H1 (cell line): ENCODE data around the gene HEPHL1. TPM values are rescaled to one million over a fixed set of nuclear protein-coding genes. Genes with fewer than 3 reads are reported as not detected.

ENCODE experiments used
- CTCF ChIA-PET: fragments of 300-600 bp; sonication (Branson Sonifier 250); formaldehyde crosslinking; loops from one replicate; lab custom pipeline; 2021; ENCODE audit not compliant: partially characterized antibody; lab: Charles Lee
- POLR2A ChIA-PET: fragments of 300-600 bp; sonication (Branson Sonifier 250); formaldehyde crosslinking; loops from one replicate; lab custom pipeline; 2021; ENCODE audit warnings: inconsistent platforms; ENCODE audit not compliant: partially characterized antibody; lab: Charles Lee
- DNase-seq, 2 experiments: peaks; one replicate each; pipeline versions ENCODE4 v3.0.0 to v3.0.0-alpha.2; 2010 to 2022; ENCODE audit warnings: low spot score in 2 of 2, low read depth in 1 of 2, mixed read lengths in 1 of 2
- FAIRE-seq: peaks from 2 replicates; lab custom pipeline; 2011; peaks lifted over from hg19 to GRCh38; lab: Jason Lieb, UNC
- H2AFZ ChIP-seq: 2 replicates; pipeline ENCODE4 v1.8.1; 2012; ENCODE audit warnings: low read length, inconsistent platforms
- H2AK5ac ChIP-seq: 2 replicates; pipeline ENCODE4 v1.6.1; 2013; ENCODE audit warnings: low read depth, low read length
- H2BK120ac ChIP-seq: replicated peaks from 2 replicates; pipeline ENCODE3; 2013; ENCODE audit warnings: low read depth, low read length, inconsistent platforms
- H2BK12ac ChIP-seq: 2 replicates; pipeline ENCODE4 v1.6.1; 2013; ENCODE audit warnings: low read depth, low read length
- H2BK15ac ChIP-seq: 2 replicates; pipeline ENCODE4 v1.6.1; 2013; ENCODE audit warnings: low read length
- H2BK20ac ChIP-seq: 2 replicates; pipeline ENCODE4 v1.6.1; 2013; ENCODE audit warnings: low read length
- H2BK5ac ChIP-seq: 2 replicates; pipeline ENCODE4 v1.6.1; 2013; ENCODE audit warnings: low read depth, low read length
- H3K14ac ChIP-seq: 2 replicates; pipeline ENCODE4 v1.6.1; 2013; ENCODE audit warnings: inconsistent platforms; ENCODE audit not compliant: insufficient read length
- H3K18ac ChIP-seq: 2 replicates; pipeline ENCODE4 v1.6.1; 2013; ENCODE audit warnings: low read length; ENCODE audit errors: extremely low read depth
- H3K23ac ChIP-seq: 2 replicates; pipeline ENCODE4 v1.6.1; 2013; ENCODE audit warnings: inconsistent platforms; ENCODE audit not compliant: insufficient read length
- H3K23me2 ChIP-seq: 2 replicates; pipeline ENCODE4 v1.6.1; 2013; ENCODE audit warnings: low read depth, low read length
- H3K27ac ChIP-seq: 2 replicates; pipeline ENCODE4 v1.6.1; 2011; ENCODE audit warnings: low read depth, low read length, inconsistent platforms
- H3K27me3 ChIP-seq, 4 experiments: replicated peaks in 1 of 4; 1 replicate in 1 of 4; 2 replicates in 3 of 4; pipeline versions ENCODE4 v1.6.1 to v1.8.1; 2011 to 2013; ENCODE audit warnings: low read length in 3 of 4, mild to moderate bottlenecking in 3 of 4, inconsistent platforms in 2 of 4, mixed read lengths in 2 of 4, moderate library complexity in 1 of 4; ENCODE audit not compliant: control insufficient read depth in 3 of 4, insufficient read depth in 3 of 4; ENCODE audit errors: extremely low read depth in 1 of 4
- H3K36me3 ChIP-seq, 4 experiments: 2 replicates each; pipeline versions ENCODE4 v1.6.1 to v1.8.1; 2011 to 2013; ENCODE audit warnings: mild to moderate bottlenecking in 4 of 4, low read length in 3 of 4, moderate library complexity in 2 of 4, control low read depth in 1 of 4, inconsistent platforms in 1 of 4; ENCODE audit not compliant: insufficient read depth in 4 of 4, control insufficient read depth in 2 of 4
- H3K4ac ChIP-seq: replicated peaks from 2 replicates; pipeline ENCODE3; 2013; ENCODE audit warnings: low read length, low read depth, mixed read lengths, inconsistent platforms; ENCODE audit not compliant: insufficient read length
- H3K4me1 ChIP-seq, 4 experiments: replicated peaks in 1 of 4; 1 replicate in 1 of 4; 2 replicates in 3 of 4; pipeline versions ENCODE4 v1.6.1 to v1.8.1; 2011 to 2013; ENCODE audit warnings: low read length in 3 of 4, inconsistent platforms in 2 of 4, mixed read lengths in 1 of 4; ENCODE audit not compliant: insufficient read depth in 4 of 4, control insufficient read depth in 3 of 4
- H3K4me2 ChIP-seq, 2 experiments: 2 replicates each; pipeline versions ENCODE4 v1.6.1 to v1.8.1; 2011 to 2013; ENCODE audit warnings: low read depth in 2 of 2, low read length in 2 of 2, control low read depth in 1 of 2, inconsistent platforms in 1 of 2, mild to moderate bottlenecking in 1 of 2; ENCODE audit not compliant: insufficient read depth in 1 of 2
- H3K4me3 ChIP-seq, 4 experiments: fragments of 200-600, 300-600 bp in 1 of 4; sonication (generic), shearing (Covaris generic), sonication (Bioruptor Twin) in 1 of 4; 2 replicates each; pipeline versions ENCODE4 v1.5.1 to v1.8.1; 2011 to 2016; ENCODE audit warnings: low read length in 4 of 4, low read depth in 3 of 4, control low read depth in 2 of 4, inconsistent platforms in 2 of 4, mild to moderate bottlenecking in 2 of 4, mixed read lengths in 1 of 4, moderate library complexity in 1 of 4; ENCODE audit not compliant: insufficient read depth in 2 of 4; ENCODE audit errors: extremely low read depth in 1 of 4
- H3K56ac ChIP-seq: replicated peaks from 2 replicates; pipeline ENCODE3; 2013; ENCODE audit warnings: low read depth, mild to moderate bottlenecking, mixed read lengths, low read length, inconsistent platforms; ENCODE audit not compliant: insufficient read length
- H3K79me1 ChIP-seq: 2 replicates; pipeline ENCODE4 v1.6.1; 2013; ENCODE audit warnings: low read depth, low read length, control low read depth
- H3K79me2 ChIP-seq, 2 experiments: 2 replicates each; pipeline versions ENCODE4 v1.6.1 to v1.8.1; 2012 to 2013; ENCODE audit warnings: low read length in 2 of 2, mild to moderate bottlenecking in 2 of 2, inconsistent platforms in 1 of 2; ENCODE audit not compliant: insufficient read depth in 2 of 2, control insufficient read depth in 1 of 2
- H3K9ac ChIP-seq, 4 experiments: replicated peaks in 1 of 4; 1 replicate in 1 of 4; 2 replicates in 3 of 4; pipeline versions ENCODE4 v1.6.1 to v1.8.1; 2011 to 2013; ENCODE audit warnings: low read depth in 3 of 4, low read length in 3 of 4, control low read depth in 2 of 4, mild to moderate bottlenecking in 2 of 4, moderate library complexity in 2 of 4, inconsistent platforms in 1 of 4; ENCODE audit errors: extremely low read depth in 1 of 4
- H3K9me3 ChIP-seq, 2 experiments: 2 replicates each; pipeline versions ENCODE4 v1.6.1 to v1.8.1; 2012 to 2013; ENCODE audit warnings: mild to moderate bottlenecking in 2 of 2, moderate library complexity in 2 of 2, control low read depth in 1 of 2, inconsistent platforms in 1 of 2, low read depth in 1 of 2, low read length in 1 of 2, mixed read lengths in 1 of 2; ENCODE audit not compliant: insufficient read depth in 2 of 2
- H4K20me1 ChIP-seq, 2 experiments: replicated peaks in 1 of 2; 2 replicates each; pipeline versions ENCODE3 to v1.8.1; 2011 to 2013; ENCODE audit warnings: inconsistent platforms in 2 of 2, low read length in 2 of 2, mild to moderate bottlenecking in 1 of 2; ENCODE audit not compliant: insufficient read depth in 2 of 2, control insufficient read depth in 1 of 2
- H4K5ac ChIP-seq: 2 replicates; pipeline ENCODE4 v1.6.1; 2013; ENCODE audit warnings: low read length, low read depth, mixed read lengths, inconsistent platforms; ENCODE audit not compliant: insufficient read length
- H4K8ac ChIP-seq: 2 replicates; pipeline ENCODE4 v1.8.0; 2013; ENCODE audit warnings: mild to moderate bottlenecking, moderate library complexity, low read length, inconsistent platforms; ENCODE audit not compliant: insufficient read depth; ENCODE audit errors: extremely low read depth
- H4K91ac ChIP-seq: replicated peaks from 2 replicates; pipeline ENCODE3; 2013; ENCODE audit warnings: low read length, mixed read lengths, inconsistent platforms; ENCODE audit not compliant: insufficient read length
- BCL11A ChIP-seq, 2 experiments: IDR thresholded peaks; one replicate each; pipeline ENCODE4 v1.6.1; 2011; ENCODE audit warnings: low read depth in 2 of 2, low read length in 2 of 2, mild to moderate bottlenecking in 2 of 2
- BRCA1 ChIP-seq: IDR thresholded peaks from 2 replicates; pipeline ENCODE4 v1.6.1; 2012; ENCODE audit warnings: low read depth, low read length, improper control_type of control experiment
- CBX5 ChIP-seq: fragments of 300-800, 300-1000 bp; sonication (generic); IDR thresholded peaks from 2 replicates; pipeline ENCODE4 v1.7.1; 2016; ENCODE audit warnings: antibody characterized with exemption, low read length, low read depth
- CTCF ChIP-seq, 3 experiments: IDR thresholded peaks; 1 replicate in 2 of 3; 2 replicates in 1 of 3; pipeline versions ENCODE4 v1.5.1 to v1.6.1; 2011; ENCODE audit warnings: low read length in 3 of 3, mild to moderate bottlenecking in 3 of 3, inconsistent platforms in 2 of 3, low read depth in 1 of 3, moderate library complexity in 1 of 3; ENCODE audit not compliant: insufficient read depth in 1 of 3; ENCODE audit errors: control extremely low read depth in 1 of 3
- EGR1 ChIP-seq: IDR thresholded peaks from 2 replicates; pipeline ENCODE4 v1.6.1; 2011; ENCODE audit warnings: low read depth, low read length, borderline replicate concordance
- GTF2F1 ChIP-seq: IDR thresholded peaks from 2 replicates; pipeline ENCODE4 v1.6.1; 2012; ENCODE audit warnings: low read depth, low read length, improper control_type of control experiment, borderline replicate concordance
- JUN ChIP-seq: IDR thresholded peaks from 2 replicates; pipeline ENCODE4 v1.6.1; 2011; ENCODE audit warnings: low read depth, mild to moderate bottlenecking, improper control_type of control experiment, low read length
- KDM4A ChIP-seq: IDR thresholded peaks from one replicate; pipeline ENCODE4 v1.7.1; 2012; ENCODE audit warnings: low read depth, mild to moderate bottlenecking, moderate library complexity, low read length, inconsistent platforms; ENCODE audit not compliant: severe bottlenecking
- NANOG ChIP-seq: IDR thresholded peaks from 2 replicates; pipeline ENCODE4 v1.6.1; 2011; ENCODE audit warnings: low read length, low read depth, mild to moderate bottlenecking, inconsistent platforms; ENCODE audit not compliant: insufficient read depth, poor library complexity, severe bottlenecking
- SUZ12 ChIP-seq: fragments of 200-600 bp; sonication (generic); IDR thresholded peaks from 2 replicates; pipeline ENCODE4 v1.6.1; 2012; ENCODE audit warnings: mild to moderate bottlenecking, inconsistent platforms, low read length, moderate library complexity, mixed read lengths
- polyA plus RNA-seq, 7 experiments: library from polyadenylated mRNA; depleted of rRNA in 3 of 7; stranded (reverse) in 5 of 7; unstranded in 2 of 7; fragments of >200 nt in 5 of 7; fragments of 200-250 nt in 2 of 7; gene quantifications; 1 replicate in 5 of 7; 2 replicates in 1 of 7; 4 replicates in 1 of 7; pipeline versions ENCODE4 v1.2.1 to v1.2.3, GENCODE V29; 2011 to 2013; ENCODE audit warnings: missing spikeins in 2 of 7, mixed read lengths in 2 of 7
- total RNA-seq: library from RNA; stranded (reverse); fragmentation: NEBNext Ultra II Directional; extraction: Animal tissue kit (Norgen Biotek cat#: 25700); gene quantifications from 2 replicates; pipeline ENCODE4 v1.2.1, GENCODE V29; 2021

HEPHL1 gene
- total and polyA plus RNA-seq, 2 of the 8 experiments (the other 6 are each of a cell fraction or from before 2014, with no cell fraction given), result 0.09 to 0.11 TPM

- Histone ChIP-seq H2BK15ac (peak overlapping the region; percentile 90; the same call in 1 of the 2 replicates), H4K5ac (no peak overlapping the region)
- TF ChIP-seq KDM4A (no peak), EGR1 (no peak), BCL11A (IDR thresholded peaks at IDR 0.05; ENCODE audit: low read depth in 2 of 2, low read length in 2 of 2) (no peak), BRCA1 (no peak), CTCF (IDR thresholded peaks at IDR 0.05; ENCODE audit: control extremely low read depth in 1 of 3, insufficient read depth in 1 of 3, low read depth in 1 of 3, low read length in 3 of 3) (no peak), CBX5 (no peak), GTF2F1 (no peak), JUN (no peak), NANOG (no peak), SUZ12 (no peak)
Measured at GRCh38 chr11:94127638-94128037, 106.5 kb downstream of the HEPHL1 start.

More at GRCh38 chr11:94127638-94128037, 106.5 kb downstream of the HEPHL1 start:
- Histone ChIP-seq H2BK20ac (0 out of 2 replicates have a peak overlapping the region, but pooled peaks have one; percentile 21), H3K56ac (no peak overlapping the region), H3K18ac (no peak overlapping the region), H3K27ac (no peak overlapping the region), H3K36me3 (0 out of 8 replicates have a peak, but pooled peaks cover 0 to 4% (median 0%) of the 10 kb centered on the region in 4 experiments), H3K4me2 (peak overlapping the region; percentile 96 to 97), H2AFZ (no peak overlapping the region), H3K14ac (no peak overlapping the region), H2BK5ac (peak overlapping the region; percentile 96; the same call in 1 of the 2 replicates), H3K23ac (no peak overlapping the region), H2BK120ac (peak overlapping the region; percentile 12), H3K4me3 (peak overlapping the region; percentile 77 to 96 (median 86); a peak in 7 of 8 replicates), H3K4ac (peak overlapping the region; percentile 24), H4K8ac (peak overlapping the region; percentile 39; the same call in 1 of the 2 replicates), H3K79me2 (peaks cover 29 to 60% of the 10 kb centered on the region in 2 experiments), H3K9ac (peak overlapping the region in 2 of 4 experiments; percentile 65 to 95; a peak in 1 of 7 replicates), H3K4me1 (peaks cover 10 to 32% (median 14%) of the 10 kb centered on the region in 4 experiments), H2AK5ac (peak overlapping the region; percentile 9; the same call in 1 of the 2 replicates), H3K27me3 (no peaks in the 10 kb centered on the region), H2BK12ac (peak overlapping the region; percentile 75; the same call in 1 of the 2 replicates), H3K9me3 (peaks cover 0 to 3% of the 10 kb centered on the region in 2 experiments; a peak in 2 of 4 replicates), H4K20me1 (peaks cover 13 to 23% of the 10 kb centered on the region in 2 experiments), H3K79me1 (peaks cover 9% of the 10 kb centered on the region), H3K23me2 (peaks cover 17% of the 10 kb centered on the region), H4K91ac (peak overlapping the region; percentile 11)
- ChIA-PET CTCF (interaction anchor here (0.8 to 2.9 kb wide), 10 partner anchors 9 to 529 kb away, joined by 3 to 12 read pairs (median 4); no protein-coding TSS in a partner anchor), POLR2A (interaction anchor here (1.1 to 2.8 kb wide), 10 partner anchors 8 to 379 kb away, joined by 3 to 32 read pairs (median 3); partner anchors contain the start of gene HEPHL1)
- FAIRE-seq (no peak), DNase-seq (no peak)
